CD4-positive, alpha-beta T cell treated with Interleukin-17A for 1 hour (primary cell): ENCODE measurements around the gene PLBD2.

Source experiments
- DNase-seq: peaks from one replicate; pipeline ENCODE4 v3.0.0-alpha.2; 2020

PLBD2 gene, protein sequence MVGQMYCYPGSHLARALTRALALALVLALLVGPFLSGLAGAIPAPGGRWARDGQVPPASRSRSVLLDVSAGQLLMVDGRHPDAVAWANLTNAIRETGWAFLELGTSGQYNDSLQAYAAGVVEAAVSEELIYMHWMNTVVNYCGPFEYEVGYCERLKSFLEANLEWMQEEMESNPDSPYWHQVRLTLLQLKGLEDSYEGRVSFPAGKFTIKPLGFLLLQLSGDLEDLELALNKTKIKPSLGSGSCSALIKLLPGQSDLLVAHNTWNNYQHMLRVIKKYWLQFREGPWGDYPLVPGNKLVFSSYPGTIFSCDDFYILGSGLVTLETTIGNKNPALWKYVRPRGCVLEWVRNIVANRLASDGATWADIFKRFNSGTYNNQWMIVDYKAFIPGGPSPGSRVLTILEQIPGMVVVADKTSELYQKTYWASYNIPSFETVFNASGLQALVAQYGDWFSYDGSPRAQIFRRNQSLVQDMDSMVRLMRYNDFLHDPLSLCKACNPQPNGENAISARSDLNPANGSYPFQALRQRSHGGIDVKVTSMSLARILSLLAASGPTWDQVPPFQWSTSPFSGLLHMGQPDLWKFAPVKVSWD

DNA sequence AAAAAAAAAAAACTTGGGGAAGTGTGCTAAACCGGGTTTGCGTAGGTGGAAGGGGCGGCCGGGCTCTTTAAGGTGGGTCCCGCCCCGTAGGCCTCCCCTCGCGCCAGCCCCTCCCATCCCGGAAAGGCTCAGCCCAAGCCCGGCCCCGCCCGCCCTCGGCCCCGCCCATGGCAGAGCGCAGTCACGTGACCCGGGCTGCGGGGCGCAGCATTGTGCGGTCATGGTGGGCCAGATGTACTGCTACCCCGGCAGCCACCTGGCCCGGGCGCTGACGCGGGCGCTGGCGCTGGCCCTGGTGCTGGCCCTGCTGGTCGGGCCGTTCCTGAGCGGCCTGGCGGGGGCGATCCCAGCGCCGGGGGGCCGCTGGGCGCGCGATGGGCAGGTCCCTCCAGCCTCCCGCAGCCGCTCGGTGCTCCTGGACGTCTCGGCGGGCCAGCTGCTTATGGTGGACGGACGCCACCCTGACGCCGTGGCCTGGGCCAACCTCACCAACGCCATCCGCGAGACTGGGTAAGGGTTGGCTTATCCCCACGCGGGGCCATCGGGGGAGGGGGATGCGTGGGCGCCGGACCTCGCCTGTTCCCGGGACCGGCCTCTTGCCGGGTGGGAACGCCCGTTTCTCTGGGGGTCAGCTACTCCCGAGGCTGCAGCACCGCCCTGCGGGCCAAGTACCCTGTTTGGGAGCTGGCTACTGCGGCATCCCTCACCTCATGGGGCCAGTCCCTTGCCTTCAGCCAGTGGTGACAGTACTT, at the start of gene PLBD2:
PLBD2 (plus strand) TSS at position 207 of the 752 bp plus-strand sequence; CDS start at position 221, 14 bp downstream.
- DNase-seq: peak; percentile 97

DNA sequence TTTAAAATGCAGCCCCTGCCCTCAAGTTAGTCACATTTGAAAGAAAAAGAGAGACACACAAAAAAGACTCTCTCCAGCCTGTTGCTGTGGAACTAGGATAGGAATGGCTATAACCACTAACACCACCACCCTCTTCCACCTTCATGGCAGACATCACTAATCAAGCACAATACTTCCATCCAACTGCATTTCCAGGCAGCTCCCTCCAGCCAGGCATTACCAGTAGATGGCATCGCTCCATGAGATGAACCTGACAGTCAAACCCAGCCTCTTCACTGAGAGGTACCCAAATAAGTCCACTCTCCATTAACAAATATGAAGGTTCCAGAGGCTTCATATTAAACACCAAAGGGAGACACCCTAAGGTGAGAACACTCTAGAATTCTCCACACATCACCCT, 47.9 kb upstream of the PLBD2 start:
- DNase-seq: no peak

DNA sequence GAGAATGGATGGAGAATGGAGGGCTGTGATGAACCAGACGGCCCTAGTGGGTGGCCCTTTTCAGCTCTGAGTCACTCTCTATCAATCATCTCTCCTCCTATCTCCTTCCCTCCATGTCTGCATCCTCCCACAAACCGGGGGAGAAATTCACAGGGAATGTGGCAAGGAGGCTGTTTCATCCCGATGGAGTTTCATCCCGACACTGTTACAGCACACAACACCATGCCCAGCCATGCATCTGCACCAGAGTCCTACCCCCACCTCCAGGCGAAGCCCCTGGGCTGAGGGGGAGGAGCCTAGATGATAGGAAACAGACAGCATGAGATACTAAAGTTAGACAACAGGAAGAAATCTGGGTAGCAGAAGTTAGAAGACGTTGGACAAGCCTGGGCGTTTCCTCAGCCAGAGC, 44.3 kb upstream of the PLBD2 start:
- no peak for DNase-seq

DNA sequence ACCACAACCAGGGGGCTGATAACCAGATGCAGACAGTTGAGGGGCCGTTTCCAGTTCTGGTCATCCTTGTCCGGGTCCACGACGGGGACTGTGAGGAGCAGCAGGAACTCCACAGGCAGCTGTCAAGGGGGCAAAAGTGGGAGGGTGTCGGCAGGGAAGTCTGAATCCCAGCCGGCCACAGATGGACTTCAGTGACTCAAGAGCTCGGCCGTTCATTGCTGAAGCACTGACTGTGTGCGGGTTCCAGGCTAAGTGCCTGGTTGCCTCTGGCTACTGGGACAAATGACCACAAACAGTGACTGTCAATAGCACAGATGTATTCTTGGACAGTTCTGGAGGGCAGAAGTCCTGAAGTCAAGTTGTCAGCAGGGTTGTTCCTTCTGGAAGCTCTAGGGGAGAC, 43.0 kb upstream of the PLBD2 start:
- DNase-seq: no peak

DNA sequence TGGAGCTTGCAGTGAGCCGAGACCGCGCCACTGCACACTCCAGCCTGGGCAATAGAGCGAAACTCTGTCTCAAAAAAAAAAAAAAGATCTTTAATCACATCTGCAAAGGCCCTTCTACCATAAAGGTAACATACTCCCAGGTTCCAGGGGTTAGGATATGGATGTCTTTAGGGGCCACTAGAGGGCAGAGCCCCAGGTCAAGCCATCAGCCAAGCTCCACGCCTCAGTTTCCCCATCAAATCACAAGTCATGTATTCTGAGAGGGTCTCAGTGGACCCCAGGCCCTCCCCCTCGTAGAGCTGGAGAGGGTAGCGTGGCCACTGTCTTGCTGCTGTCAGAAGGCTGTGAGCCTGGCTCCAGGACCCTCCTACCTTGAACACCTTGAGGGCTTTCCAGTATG, 42.2 kb upstream of the PLBD2 start:
- DNase-seq: no peak

DNA sequence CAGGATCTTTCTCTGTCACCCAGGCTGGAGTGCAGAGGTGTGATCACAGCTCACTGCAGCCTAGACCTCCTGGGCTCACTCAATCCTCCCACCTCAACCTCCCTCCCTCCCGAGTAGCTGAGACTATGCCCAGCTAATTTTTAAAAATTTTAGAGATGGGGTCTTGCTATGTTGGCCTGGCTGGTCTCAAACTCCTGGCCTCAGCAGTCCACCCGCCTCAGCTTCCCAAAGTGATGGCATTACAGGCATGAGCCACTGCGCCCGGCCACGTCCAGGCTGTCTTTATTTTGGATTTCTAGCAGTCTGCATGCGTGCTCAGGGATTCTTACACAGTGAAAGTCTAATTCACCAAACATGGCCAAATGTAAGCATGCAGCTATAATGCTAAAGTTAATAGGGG, 41.3 kb upstream of the PLBD2 start:
- DNase-seq: no peak

DNA sequence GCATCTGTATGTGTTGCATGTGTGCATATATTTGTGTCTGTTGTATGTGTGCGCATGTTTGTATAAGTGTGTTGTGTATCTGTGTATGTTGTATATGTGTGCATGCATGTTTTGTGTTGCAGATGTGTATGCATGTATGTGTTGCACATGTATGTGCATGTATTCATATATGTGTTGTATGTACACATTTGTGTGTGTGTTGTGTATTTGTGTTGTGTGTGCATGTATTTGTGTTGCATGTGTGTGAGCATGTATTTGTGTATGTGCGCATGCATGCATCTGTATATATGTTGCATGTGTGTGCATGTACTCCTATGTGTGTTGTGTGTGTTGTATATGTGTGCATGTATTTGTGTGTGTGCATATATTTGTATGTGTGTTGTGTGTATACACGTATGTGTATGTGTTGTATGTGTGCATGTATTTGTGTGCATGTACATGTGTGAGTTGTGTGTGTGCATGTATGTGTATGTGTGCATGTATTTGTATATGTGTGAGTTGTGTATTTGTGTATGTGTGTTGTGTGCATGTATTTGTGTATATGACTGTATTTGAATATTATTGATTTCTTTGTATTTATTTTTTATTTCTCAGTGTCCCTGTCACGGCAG, 40.2 kb upstream of the PLBD2 start:
- DNase-seq: no peak

DNA sequence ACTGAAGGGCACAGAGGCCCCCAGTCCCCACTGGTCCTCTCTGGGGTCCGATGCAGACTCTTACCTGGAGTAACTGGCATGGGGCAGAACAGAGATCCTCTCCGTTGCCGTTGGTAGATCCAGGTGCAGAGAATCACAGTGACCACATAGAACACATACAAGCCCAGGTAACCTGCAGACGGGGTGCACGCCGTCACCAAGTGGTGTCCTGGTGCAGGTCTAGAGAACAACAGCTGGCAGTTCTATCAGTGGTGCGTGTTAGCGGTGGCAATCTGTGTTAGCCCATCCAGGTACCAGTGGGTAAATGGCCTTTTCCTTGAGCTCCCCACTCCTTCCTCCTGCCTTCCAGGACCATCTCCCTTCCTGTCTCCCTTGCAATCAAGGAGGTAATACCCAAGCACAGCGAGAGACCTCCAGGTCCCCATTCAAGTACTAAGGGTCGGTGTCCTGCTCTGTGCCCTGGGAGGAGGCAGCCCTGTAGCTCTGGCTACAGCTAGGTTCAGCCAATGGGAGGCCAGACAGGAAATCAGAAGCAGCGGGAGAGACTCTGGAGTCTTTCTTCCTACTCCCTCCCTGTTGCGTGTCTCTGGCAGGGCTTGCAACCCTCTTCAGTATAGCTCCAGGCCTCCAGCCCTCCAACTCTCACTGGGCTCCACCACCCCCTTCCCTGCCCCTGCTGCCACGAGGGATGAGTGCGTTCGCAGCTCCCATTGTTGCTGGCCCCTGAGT, 39.3 kb upstream of the PLBD2 start:
- DNase-seq: no peak

DNA sequence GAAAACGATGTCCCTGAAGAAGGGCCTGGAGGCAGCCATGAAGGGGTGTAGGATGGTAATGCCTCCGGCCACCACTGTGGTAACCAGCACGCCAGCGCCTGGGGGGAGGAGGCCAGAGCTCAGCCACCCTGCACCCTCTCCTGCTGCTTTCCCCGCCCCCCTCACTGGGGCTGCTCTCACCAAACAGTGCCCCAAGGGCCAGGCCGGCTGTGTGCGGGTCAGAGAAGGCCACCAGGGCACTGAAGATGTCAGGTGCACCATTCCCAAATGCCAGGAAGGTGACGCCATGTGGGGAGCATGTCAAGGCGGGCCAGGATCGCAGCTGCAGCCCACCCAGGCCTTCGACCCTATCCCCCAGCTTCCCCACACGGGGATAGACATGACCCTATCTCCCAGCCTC, 38.0 kb upstream of the PLBD2 start:
- DNase-seq: no peak

DNA sequence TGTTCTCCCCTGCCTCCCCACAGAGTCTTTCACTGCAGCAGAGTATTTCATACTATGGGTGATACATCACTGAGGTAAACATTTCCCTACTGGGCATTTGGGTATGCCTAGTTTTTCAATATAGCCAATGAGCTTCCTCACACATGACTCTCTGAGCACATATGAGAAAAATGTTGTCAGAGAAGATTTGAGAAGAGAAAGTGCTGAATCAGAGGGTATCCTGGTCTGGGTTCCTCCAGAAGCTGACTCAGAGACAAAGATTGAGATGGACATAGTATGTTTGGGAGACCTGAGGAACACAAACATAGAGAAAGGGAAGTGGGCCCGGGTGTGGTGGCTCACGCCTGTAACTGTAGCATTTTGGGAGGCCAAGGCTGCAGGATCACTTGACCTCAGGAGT, 36.0 kb upstream of the PLBD2 start:
- no peak for DNase-seq

DNA sequence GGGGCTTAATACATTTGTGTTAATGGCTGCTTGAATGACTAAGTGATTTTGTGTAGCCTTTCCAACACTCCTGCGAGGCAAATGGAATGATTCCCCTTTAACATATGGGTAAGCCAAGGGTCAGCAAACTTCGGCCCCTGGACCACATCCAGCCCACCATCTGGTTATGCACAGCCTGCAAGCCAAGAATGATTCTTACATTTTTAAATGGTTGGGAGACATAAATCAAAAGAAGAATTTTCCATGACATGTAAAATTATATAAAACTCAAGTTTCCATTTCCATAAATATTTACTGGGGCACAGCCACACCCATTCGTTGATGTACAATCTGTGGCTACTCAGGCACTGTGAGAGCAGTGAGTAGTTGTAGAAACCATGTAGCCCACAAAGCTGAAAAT, 32.5 kb upstream of the PLBD2 start:
- DNase-seq: no peak

DNA sequence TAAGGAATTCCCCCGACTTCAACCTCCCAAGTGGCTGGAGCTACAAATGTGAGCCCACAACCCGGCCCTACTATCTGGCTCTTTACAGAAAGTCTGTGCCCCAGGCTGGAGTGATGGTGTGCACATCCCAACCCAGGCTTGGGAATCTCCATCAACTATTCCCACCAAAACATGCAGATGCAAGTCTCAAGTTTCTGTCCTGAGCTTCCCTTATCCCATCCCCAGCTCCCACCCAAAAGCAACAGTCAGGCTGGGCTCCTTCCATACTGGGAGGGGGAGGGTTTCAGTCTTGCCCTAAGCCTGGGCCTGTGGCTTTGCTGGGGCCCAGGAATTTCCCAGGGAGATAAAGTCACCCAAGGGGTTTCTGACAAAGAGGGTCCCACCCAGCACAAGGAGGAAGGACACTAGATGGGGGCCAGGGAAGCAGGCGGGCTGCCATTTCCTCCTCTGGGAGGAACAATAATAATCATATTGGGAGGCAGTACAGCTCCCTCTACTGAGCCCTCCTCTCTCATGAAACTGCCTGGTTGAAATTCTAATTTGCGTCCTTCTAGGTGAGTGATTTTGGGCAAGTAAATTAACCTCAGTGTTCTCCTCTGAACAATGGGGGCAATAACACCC, 31.5 kb upstream of the PLBD2 start:
- DNase-seq: no peak

DNA sequence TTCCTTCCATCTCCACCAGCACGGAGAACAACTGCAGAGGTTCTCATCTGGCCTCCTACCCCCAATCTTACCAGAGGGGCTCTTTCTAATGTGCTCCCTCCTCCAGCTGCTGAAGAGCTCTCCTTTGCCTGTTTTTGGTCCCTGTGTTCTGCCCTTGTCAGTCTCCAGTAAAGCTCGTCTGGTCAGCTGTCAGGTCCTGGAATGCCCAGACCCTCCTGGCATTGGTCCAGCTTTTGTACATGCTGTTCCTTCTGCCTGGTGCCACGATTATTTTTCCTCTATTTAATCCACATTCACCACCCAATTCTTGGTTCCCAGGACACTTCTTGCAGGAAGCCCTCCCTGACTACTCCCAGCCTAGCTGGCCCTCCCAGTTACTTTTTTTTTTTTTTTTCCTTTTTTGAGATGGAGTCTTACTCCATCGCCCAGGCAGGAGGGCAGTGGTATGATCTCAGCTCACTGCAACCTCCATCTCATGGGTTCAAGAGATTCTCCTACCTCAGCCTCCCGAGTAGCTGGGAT, 30.0 kb upstream of the PLBD2 start:
- no peak for DNase-seq

DNA sequence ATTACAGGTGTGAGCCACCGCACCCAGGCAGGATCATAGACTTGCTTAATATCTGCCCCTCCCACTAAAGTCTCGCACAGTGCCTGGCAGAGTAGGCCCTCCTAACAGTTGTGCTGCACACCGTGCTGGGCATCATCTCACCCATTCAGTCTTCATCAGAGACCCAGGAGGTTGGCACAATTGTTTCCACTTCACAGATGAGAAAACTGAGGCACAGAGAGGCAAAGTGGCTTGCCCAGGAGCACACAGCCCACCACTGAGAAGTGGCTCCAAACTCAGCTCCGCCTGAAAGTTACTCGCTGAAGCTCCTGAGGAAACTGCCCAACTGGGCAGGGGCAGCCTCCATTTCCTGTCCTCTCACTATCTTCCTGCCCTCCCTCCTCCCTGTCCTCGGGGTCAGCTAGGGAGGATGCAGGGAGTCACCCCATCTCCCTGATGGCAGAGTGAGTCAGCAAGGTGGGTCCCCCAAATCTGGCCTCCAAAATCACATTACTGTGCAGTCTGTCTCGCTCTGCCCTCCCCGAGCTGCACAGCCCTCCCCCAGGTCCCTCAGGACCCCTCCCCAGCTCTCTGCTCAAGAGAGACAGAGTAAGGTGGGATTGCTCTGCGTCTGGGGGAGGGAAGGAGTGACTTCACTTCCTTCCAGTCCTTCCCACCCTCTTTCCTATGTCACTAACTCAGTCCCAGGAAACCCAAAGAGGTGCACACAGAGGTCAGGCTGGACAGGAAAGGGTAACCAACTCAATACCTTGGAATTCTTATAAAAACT, 29.2 kb upstream of the PLBD2 start:
- no peak for DNase-seq

DNA sequence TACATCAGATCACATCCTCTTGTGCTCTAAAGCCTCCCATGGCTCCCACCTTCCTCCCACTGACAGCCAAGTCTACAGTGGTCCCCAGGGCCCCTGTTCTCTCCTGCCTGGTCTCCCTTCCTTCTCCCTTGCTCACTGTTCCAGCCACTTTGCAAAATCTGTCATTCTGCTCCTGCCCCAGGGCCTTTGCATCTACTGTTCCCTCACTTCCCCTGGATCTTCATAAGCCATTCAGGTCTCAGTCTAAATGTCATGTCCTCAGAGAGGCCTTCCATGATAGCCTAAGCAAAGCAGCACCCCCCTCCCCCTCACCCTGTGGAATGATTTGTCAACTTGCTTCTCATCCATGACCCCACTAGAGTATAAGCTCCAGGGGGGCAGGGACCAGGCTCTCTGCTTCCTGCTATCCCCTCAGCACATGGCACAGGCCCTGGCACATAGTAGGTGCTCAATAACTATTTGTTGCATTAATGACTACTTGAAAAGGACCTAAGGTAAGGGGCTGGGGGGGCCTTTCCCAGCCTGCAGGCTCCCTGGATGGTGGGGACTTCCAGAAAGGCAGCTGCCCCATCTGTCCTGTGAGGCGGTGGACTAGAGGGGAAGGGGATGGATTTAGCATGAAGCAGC, 28.5 kb upstream of the PLBD2 start:
- DNase-seq: no peak

DNA sequence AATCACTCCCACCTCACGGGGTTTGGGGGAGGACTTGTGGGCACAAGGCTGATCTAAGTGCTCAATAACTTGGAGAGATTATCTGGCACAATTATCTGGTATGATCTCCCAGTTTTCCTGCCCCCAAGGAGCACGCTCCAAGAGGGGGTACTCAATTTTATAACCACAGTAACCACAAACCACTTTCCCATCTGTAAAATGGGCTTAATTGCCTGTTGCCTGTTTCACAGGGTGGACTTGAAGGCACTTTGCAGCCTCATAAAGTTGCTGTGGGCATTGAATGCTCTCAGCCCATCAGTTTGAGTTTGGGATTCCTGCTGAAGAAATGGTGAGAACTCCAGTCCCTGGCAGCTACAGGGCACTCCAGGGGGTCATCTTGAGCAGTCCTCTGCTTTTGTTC, 27.9 kb upstream of the PLBD2 start:
- no peak for DNase-seq

DNA sequence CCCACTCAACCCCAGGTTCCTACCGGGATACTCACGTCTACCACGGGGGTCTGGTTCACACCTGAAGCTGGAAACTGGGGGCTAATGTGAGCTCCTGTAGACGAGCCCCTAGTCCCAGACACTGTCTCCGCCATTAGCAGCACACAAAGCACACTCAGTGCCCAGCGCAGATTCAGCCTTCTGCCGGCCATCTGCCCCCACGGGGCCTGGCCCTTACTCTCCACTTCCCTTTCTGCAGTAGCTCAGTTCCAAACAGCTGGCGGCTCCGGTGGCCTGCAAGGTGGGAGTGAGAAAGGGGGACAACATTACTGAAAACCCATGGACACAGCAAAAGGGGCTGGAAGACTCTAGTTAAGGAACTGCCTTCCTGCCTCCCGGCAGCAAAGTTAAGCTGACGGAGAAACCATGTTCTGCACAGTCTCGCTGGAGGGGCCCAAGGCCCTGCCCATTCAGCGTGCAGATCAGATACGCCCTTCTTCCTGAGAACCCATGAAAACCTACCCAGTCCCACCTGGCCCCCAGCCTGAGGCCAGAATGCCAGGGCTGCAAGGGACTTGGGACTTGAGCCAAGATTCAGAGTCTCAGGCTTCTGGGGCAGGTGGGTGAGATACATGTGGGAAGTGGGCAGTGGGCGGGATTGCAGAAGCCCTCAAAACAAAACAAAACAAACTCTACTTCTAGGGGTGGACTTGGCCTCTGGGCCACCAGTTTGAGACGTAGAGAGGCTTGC, 25.5 kb upstream of the PLBD2 start:
- DNase-seq: no peak

DNA sequence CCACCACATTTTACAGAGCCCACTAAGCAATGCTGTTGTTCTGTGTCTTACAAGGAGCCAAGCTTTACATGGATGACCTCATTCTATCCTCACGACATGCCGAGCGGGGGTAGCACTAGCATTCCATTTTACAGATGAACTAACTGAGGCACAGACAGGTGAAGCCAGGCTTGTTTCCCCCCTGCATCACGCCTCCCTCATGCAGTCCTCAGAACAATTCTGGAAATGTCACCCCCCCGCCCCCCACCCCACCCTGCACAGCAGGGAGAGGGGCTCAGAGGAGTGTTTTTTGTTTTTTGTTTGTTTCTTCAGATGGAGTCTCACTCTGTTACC, 25.0 kb upstream of the PLBD2 start:
- no peak for DNase-seq

DNA sequence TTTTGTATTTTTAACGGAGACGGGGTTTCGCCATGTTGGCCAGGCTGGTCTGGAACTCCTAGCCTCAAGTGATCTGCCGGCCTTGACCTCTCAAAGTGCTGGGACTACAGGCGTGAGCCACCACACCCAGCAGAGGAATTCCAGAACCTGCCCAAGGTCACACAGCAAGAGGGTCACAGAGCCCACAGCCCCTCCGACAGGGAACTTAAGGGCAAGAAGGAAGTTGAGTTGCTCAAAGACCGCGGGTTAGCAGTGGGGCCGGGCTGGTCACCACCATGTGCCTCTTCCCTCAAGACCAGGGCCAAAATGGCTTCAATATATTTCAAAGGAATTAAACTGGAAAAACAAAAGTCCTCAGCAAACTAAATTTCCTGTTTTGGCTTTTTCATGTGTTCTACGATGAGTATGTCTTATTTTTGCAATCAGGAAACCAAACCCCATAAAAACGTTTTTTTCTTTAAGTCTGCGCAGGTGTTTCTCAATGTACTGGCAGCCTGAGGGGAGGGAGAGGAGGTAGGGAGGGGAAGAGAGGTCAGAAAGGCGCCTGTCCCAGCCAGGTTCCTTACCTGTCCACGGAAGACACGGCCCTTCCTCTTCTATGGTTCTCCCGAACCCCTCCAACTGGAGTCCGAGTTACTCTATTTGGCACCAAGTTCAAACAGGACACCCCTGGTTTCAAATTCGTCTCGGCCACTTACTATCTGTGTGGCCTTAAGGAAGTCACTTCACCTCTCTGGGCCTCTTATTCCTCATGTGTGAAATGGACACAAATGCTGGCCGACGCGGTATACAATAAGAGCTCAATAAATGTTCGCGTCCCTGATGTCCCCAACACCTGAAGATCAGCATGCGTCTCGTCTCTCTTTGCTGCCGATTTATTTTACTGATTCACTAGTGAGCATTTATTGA, 24.3 kb upstream of the PLBD2 start:
- peak; percentile 38 for DNase-seq
